K562 (cell line): ENCODE measurements around the gene SDS. TPM values are rescaled to one million over a fixed set of nuclear protein-coding genes. Genes with fewer than 3 reads are reported as not detected.
A peak's percentile ranks its signal among the peaks of the same experiment; 100 is the strongest.

Source experiments
- MCM7 ChIP-seq, 2 experiments: fragments of 450-650 bp; IDR thresholded peaks; 2 replicates each; pipeline ENCODE4 v1.6.1; 2016 to 2018
- MEF2D ChIP-seq: conservative IDR thresholded peaks from 2 replicates; pipeline ENCODE4 v1.6.1; 2016; ENCODE audit warnings: low read depth, missing genetic modification characterization, missing compliant biosample characterization
- PRPF4 ChIP-seq: fragments of 200-400 bp; formaldehyde crosslinking; IDR thresholded peaks from one replicate; pipeline ENCODE4 v1.6.1; 2017; ENCODE audit warnings: low read length, low read depth, mild to moderate bottlenecking; ENCODE audit not compliant: insufficient read depth, poor library complexity, severe bottlenecking
- PYGO2 ChIP-seq: fragments of 450-650 bp; IDR thresholded peaks from 2 replicates; pipeline ENCODE4 v1.6.1; 2016; ENCODE audit warnings: mild to moderate bottlenecking, missing genetic modification characterization, moderate library complexity, missing compliant biosample characterization
- TFAM ChIP-seq: fragments of 250-450 bp; sonication (Bioruptor Pico); conservative IDR thresholded peaks from 2 replicates; pipeline ENCODE4 v1.5.0; 2021; ENCODE audit warnings: mild to moderate bottlenecking, moderate library complexity
- USF1 ChIP-seq: sonication (generic); formaldehyde crosslinking; IDR thresholded peaks from 2 replicates; pipeline ENCODE4 v1.9.0; 2022; ENCODE audit warnings: mild to moderate bottlenecking, missing genetic modification reagents
- ZNF518B ChIP-seq: fragments of 250-450 bp; sonication (Bioruptor Pico); IDR thresholded peaks from 2 replicates; pipeline ENCODE4 v1.5.0; 2021; ENCODE audit warnings: mild to moderate bottlenecking, moderate library complexity
- ZNF561 ChIP-seq: fragments of 450-650 bp; formaldehyde crosslinking; conservative IDR thresholded peaks from 2 replicates; pipeline ENCODE4 v1.4.0; 2020; ENCODE audit warnings: mild to moderate bottlenecking, moderate library complexity
- ZSCAN29 ChIP-seq: fragments of 450-650 bp; IDR thresholded peaks from 2 replicates; pipeline ENCODE4 v1.6.1; 2017
- polyA plus RNA-seq, 8 experiments: library from polyadenylated mRNA; depleted of rRNA in 4 of 8; stranded (reverse) in 5 of 8; unstranded in 3 of 8; fragments of >200 nt; fragmentation: Nextera tagmentation in 2 of 8; fragmentation: Illumina TruSeq in 1 of 8; extraction: Ambion mirVana in 2 of 8; extraction: Trizol in 1 of 8; gene quantifications; 2 replicates each; pipeline versions ENCODE4 v1.2.1 to v1.2.3, GENCODE V29; 2011 to 2014; ENCODE audit warnings: inconsistent platforms in 1 of 8, missing spikeins in 1 of 8
- total RNA-seq, 7 experiments: library from RNA; depleted of rRNA in 6 of 7; stranded (reverse); fragments of >200 nt in 6 of 7; fragmentation: Illumina TruSeq in 2 of 7; extraction: Trizol in 2 of 7; gene quantifications; 2 replicates each; pipeline versions ENCODE4 v1.2.1 to v1.2.3, GENCODE V29; 2011 to 2021; ENCODE audit warnings: low replicate concordance in 1 of 7
- TF ChIP-seq, protein P1 (sequence below), 2 experiments: fragments of 450-650 bp in 1 of 2; sonication (generic) in 1 of 2; formaldehyde crosslinking in 1 of 2; IDR thresholded peaks; 2 replicates each; pipeline versions ENCODE4 v1.7.1 to v1.9.0; 2016 to 2022; ENCODE audit warnings: inconsistent platforms in 1 of 2, mild to moderate bottlenecking in 1 of 2, missing genetic modification reagents in 1 of 2
- TF ChIP-seq, protein P2 (sequence below): fragments of 450-650 bp; conservative IDR thresholded peaks from 2 replicates; pipeline ENCODE4 v1.6.1; 2016; ENCODE audit warnings: missing genetic modification characterization, low read depth, mild to moderate bottlenecking, control low read depth, missing compliant biosample characterization

SDS gene
- total and polyA plus RNA-seq, 9 of the 15 experiments (the other 6 are each of a cell fraction or from before 2014, with no cell fraction given), result 0.07 to 1.1 (median 0.12) TPM; not detected in 1

GRCh38 chr12:113407931-113408600 lies 4.4 kb upstream of the SDS start (continued):
- no peak for TF ChIP-seq USF1 (CRISPR knock-in tag)
- TF ChIP-seq ZSCAN29, result no peak
- no peak for TF ChIP-seq PYGO2 (tag)
- TF ChIP-seq TFAM (CRISPR knock-in tag), result no peak
- TF ChIP-seq, protein P1, sequence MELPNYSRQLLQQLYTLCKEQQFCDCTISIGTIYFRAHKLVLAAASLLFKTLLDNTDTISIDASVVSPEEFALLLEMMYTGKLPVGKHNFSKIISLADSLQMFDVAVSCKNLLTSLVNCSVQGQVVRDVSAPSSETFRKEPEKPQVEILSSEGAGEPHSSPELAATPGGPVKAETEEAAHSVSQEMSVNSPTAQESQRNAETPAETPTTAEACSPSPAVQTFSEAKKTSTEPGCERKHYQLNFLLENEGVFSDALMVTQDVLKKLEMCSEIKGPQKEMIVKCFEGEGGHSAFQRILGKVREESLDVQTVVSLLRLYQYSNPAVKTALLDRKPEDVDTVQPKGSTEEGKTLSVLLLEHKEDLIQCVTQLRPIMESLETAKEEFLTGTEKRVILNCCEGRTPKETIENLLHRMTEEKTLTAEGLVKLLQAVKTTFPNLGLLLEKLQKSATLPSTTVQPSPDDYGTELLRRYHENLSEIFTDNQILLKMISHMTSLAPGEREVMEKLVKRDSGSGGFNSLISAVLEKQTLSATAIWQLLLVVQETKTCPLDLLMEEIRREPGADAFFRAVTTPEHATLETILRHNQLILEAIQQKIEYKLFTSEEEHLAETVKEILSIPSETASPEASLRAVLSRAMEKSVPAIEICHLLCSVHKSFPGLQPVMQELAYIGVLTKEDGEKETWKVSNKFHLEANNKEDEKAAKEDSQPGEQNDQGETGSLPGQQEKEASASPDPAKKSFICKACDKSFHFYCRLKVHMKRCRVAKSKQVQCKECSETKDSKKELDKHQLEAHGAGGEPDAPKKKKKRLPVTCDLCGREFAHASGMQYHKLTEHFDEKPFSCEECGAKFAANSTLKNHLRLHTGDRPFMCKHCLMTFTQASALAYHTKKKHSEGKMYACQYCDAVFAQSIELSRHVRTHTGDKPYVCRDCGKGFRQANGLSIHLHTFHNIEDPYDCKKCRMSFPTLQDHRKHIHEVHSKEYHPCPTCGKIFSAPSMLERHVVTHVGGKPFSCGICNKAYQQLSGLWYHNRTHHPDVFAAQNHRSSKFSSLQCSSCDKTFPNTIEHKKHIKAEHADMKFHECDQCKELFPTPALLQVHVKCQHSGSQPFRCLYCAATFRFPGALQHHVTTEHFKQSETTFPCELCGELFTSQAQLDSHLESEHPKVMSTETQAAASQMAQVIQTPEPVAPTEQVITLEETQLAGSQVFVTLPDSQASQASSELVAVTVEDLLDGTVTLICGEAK (IDR thresholded peaks at IDR 0.05), result 0 out of 2 replicates have a peak, but pooled peaks have one; percentile 35
- TF ChIP-seq, protein P1 (CRISPR knock-in tag; IDR thresholded peaks at IDR 0.05), result no peak
- no peak; the same call in 1 of the 2 replicates for TF ChIP-seq MEF2D (tag)
- no peak for TF ChIP-seq ZNF561
- TF ChIP-seq PRPF4, result no peak
- no peak for TF ChIP-seq MCM7 (IDR thresholded peaks at IDR 0.05)
- TF ChIP-seq ZNF518B (CRISPR knock-in tag), result no peak
- TF ChIP-seq, protein P2, sequence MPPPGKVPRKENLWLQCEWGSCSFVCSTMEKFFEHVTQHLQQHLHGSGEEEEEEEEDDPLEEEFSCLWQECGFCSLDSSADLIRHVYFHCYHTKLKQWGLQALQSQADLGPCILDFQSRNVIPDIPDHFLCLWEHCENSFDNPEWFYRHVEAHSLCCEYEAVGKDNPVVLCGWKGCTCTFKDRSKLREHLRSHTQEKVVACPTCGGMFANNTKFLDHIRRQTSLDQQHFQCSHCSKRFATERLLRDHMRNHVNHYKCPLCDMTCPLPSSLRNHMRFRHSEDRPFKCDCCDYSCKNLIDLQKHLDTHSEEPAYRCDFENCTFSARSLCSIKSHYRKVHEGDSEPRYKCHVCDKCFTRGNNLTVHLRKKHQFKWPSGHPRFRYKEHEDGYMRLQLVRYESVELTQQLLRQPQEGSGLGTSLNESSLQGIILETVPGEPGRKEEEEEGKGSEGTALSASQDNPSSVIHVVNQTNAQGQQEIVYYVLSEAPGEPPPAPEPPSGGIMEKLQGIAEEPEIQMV (tag), result no peak
